Colonic mucosa (tissue), 4 donors: Measurements from ENCODE around the gene IRF2. TPM values are rescaled to one million over a fixed set of nuclear protein-coding genes. Genes with fewer than 3 reads are reported as not detected.

Source experiments
- DNase-seq: peaks from one replicate; pipeline ENCODE4 v3.0.0-alpha.2; 2020
- H3K27ac ChIP-seq: fragments of 200-600 bp; one replicate; pipeline ENCODE4 v1.8.0; 2021
- H3K27me3 ChIP-seq: fragments of 200-600 bp; one replicate; pipeline ENCODE4 v1.8.0; 2021
- H3K36me3 ChIP-seq: fragments of 200-600 bp; one replicate; pipeline ENCODE4 v1.8.0; 2021
- H3K4me1 ChIP-seq: fragments of 200-600 bp; one replicate; pipeline ENCODE4 v1.8.0; 2021; ENCODE audit warnings: mild to moderate bottlenecking
- H3K4me3 ChIP-seq: fragments of 200-600 bp; one replicate; pipeline ENCODE4 v1.8.0; 2021
- H3K9ac ChIP-seq, 2 donors: one replicate each; pipeline ENCODE4 v1.7.0; 2013; ENCODE audit warnings: control low read depth in 2 of 2, low read depth in 2 of 2, low read length in 2 of 2
- H3K9me3 ChIP-seq: fragments of 200-600 bp; one replicate; pipeline ENCODE4 v1.8.0; 2021
- CTCF ChIP-seq: fragments of 200-600 bp; IDR thresholded peaks from one replicate; pipeline ENCODE4 v1.8.0; 2022; ENCODE audit warnings: antibody characterized with exemption, mild to moderate bottlenecking
- intact Hi-C: fragments of 100-400 bp; cut with DNase I; formaldehyde crosslinking; loops from one replicate; pipeline ENCODE4 v1.14.1; 2022
- total RNA-seq, 2 donors: library from RNA; stranded (reverse); fragmentation: NEBNext Ultra II Directional in 1 of 2; extraction: Animal tissue kit (Norgen Biotek cat#: 25700) in 1 of 2; gene quantifications; one replicate each; pipeline ENCODE4 v1.2.1, GENCODE V29; 2021
- donor health status: healthy.
- donor health status: DM: no; HTN: no; CAD: no.
- donor health status: DM: no; HTN: no; CAD: no.

Gene IRF2
- total RNA-seq, 2 donors from 2014 or later = 36.2 to 61.9 TPM

- H3K9ac ChIP-seq = no peak overlapping the region
- intact Hi-C loops = no loop called here
- no peak overlapping the region for H3K27ac ChIP-seq
Measured at GRCh38 chr4:184439856-184440594, 34.3 kb downstream of the IRF2 start.

GRCh38 chr4:184439386-184439785 is 35.0 kb downstream of the IRF2 start:
- H3K4me1 ChIP-seq = no peaks in the 10 kb centered on the region

More at GRCh38 chr4:184439856-184440594, 34.3 kb downstream of the IRF2 start:
- no peak for TF ChIP-seq CTCF
- Histone ChIP-seq H3K4me1 (no peaks in the 10 kb centered on the region), H3K36me3 (no peaks in the 10 kb centered on the region), H3K9me3 (no peaks in the 10 kb centered on the region), H3K4me3 (no peak overlapping the region), H3K27me3 (no peaks in the 10 kb centered on the region)
- DNase-seq = no peak

GRCh38 chr4:184438375-184438774 is 36.0 kb downstream of the IRF2 start:
- H3K4me1 ChIP-seq = no peaks in the 10 kb centered on the region
- TF ChIP-seq CTCF = no peak
- intact Hi-C loops = no loop called here
- no peaks in the 10 kb centered on the region for H3K27me3 ChIP-seq
- no peak overlapping the region for H3K9ac ChIP-seq
- H3K27ac ChIP-seq = peak overlapping the region; percentile 61
- H3K4me3 ChIP-seq = no peak overlapping the region
- no peak for DNase-seq
- no peaks in the 10 kb centered on the region for H3K36me3 ChIP-seq
- no peaks in the 10 kb centered on the region for H3K9me3 ChIP-seq

More at GRCh38 chr4:184439386-184439785, 35.0 kb downstream of the IRF2 start:
- no peak for DNase-seq
- TF ChIP-seq CTCF = no peak
- no peaks in the 10 kb centered on the region for H3K36me3 ChIP-seq
- H3K27ac ChIP-seq = no peak overlapping the region
- no peaks in the 10 kb centered on the region for H3K9me3 ChIP-seq
- no peak overlapping the region for H3K9ac ChIP-seq
- no peak overlapping the region for H3K4me3 ChIP-seq
- intact Hi-C loops = no loop called here
- no peaks in the 10 kb centered on the region for H3K27me3 ChIP-seq

- DNase-seq = no peak
- no peaks in the 10 kb centered on the region for H3K36me3 ChIP-seq
- H3K27ac ChIP-seq = peak overlapping the region; percentile 61
- TF ChIP-seq CTCF = no peak
- H3K27me3 ChIP-seq = no peaks in the 10 kb centered on the region
- no peaks in the 10 kb centered on the region for H3K4me1 ChIP-seq
- intact Hi-C loops = no loop called here
- no peaks in the 10 kb centered on the region for H3K9me3 ChIP-seq
- no peak overlapping the region for H3K4me3 ChIP-seq
- H3K9ac ChIP-seq = peak overlapping the region in 1 of 2 donors; percentile 4
Measured at GRCh38 chr4:184437565-184438265, 36.6 kb downstream of the IRF2 start.

- Histone ChIP-seq H3K36me3 (no peaks in the 10 kb centered on the region), H3K27ac (no peak overlapping the region), H3K9ac (no peak overlapping the region), H3K4me1 (no peaks in the 10 kb centered on the region), H3K27me3 (no peaks in the 10 kb centered on the region), H3K9me3 (no peaks in the 10 kb centered on the region), H3K4me3 (no peak overlapping the region)
- TF ChIP-seq CTCF = no peak
- DNase-seq = no peak
- intact Hi-C loops = no loop called here
Measured at GRCh38 chr4:184434501-184435066, 39.8 kb downstream of the IRF2 start.
